Measurements from ENCODE around the gene SVOP.

- TF ChIP-seq POLR2AphosphoS5 (IDR thresholded peaks at IDR 0.05) (no peak), POLR2A (IDR thresholded peaks at IDR 0.05; ENCODE audit: low read depth) (no peak)
Observed at GRCh38 chr12:108862588-108862959, 158.3 kb downstream of the SVOP start.
